GM21619 (cell line): Measurements from ENCODE around the gene VPS35L.
"Not testable (repeated sequence)": the region's sequence is repeated elsewhere in the genome, so short reads cannot be mapped to it uniquely, and the experiment has no call there.

Experiments used
- ATAC-seq: cut with Tn5 transposase; IDR thresholded peaks from one replicate; pipeline ENCODE4 v1.9.1; 2021; ENCODE audit not compliant: unreplicated experiment

Gene VPS35L

DNA sequence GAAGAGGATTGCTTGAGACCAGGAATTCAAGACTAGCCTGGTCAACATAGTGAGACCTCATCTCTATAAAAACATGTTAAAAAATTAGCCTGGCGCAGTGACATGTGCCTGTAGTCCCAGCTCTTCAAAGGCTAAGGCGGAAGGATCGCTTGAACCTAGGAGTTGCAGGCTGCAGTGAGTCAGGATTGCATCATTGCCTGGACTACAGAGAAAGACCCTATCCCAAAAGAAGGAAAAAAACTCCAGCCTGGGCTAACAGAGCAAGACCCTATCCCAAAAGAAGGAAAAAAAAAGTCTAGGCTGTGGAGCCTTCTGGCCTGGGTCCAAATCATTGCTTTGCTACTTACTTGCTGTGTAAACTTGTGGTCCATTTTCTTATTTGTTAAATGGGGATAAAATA lies 26.8 kb upstream of the VPS35L start:
- ATAC-seq, result no peak

DNA sequence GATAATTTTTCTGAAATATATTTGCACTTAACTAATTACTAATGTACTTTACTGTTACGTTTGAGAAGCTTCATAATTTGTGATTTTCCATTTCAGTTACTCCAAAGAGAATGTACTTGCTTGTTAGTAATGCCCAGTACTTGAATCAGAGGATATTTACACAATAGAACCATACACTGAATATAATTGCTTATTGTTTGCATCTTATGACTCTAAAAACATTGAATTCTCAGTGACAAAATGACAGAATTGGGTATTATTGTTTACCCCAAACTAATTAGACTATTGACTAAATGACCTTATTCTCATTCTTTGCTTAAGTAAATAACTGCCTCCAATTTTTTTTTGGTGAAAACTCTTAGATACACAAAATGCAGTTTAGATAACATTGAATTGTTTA lies 22.9 kb upstream of the VPS35L start:
- ATAC-seq, result no peak

DNA sequence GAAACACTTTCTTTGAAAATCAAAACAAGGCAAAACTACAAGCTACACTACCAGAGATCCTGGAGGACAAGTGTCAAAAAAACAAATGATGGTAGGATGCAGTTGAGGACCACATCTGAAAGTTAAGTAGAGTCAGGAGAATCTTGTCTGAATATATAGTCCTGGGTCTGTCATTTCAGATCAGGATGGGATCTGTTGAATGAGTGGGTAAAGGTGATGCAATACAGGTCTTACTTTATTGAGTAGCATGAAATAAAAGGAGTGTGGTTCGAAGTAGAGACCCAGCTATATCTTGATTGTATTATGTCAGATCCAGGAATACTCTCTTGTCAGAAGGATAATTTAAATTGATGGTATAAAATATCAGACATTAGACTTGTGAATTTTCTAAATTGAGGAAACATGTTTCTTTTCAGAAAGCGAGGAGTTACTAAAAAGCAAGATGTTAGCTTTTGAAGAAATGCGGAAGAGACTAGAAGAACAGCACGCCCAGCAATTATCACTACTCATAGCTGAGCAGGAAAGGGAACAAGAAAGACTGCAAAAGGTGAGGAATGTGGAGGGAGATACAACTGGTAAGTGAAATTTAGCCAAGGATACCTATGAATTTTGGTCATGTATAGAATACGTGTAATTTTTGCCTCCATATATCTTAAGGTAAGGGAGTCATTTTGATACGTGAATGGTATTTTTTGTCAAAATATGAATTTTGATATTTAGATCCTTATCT lies 15.1 kb upstream of the VPS35L start:
- no peak for ATAC-seq

DNA sequence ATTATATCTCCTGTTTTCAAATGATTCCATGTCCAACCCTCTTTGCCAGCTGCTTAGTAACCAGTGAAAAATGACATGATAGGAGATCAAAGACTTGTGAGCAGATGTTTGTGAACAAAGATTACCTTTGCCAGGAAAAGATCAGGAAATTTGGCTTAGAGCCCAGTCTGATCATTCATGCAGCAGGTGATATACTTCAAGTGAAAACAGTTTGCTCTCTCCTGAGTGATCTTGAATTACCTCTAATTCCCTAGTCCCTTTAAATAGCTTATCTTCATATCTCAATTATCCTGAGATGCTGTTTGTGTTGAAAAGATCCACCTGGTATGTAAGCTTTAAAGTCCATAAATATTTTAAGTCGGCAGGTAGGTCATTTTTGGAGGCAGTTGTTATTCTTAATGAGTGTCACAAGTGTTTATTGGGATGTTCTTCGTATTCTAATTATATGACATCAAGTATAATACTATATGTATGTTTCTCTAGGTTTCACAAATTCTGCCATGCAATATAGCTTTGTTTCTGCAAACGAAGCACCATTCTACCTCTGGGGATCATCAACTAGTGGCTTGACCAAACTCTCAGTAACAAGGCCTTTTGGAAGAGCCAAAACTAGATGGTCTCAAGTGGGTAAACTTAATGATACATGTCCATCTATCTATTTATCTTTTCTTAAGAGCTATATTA lies 13.2 kb upstream of the VPS35L start:
- no peak for ATAC-seq

DNA sequence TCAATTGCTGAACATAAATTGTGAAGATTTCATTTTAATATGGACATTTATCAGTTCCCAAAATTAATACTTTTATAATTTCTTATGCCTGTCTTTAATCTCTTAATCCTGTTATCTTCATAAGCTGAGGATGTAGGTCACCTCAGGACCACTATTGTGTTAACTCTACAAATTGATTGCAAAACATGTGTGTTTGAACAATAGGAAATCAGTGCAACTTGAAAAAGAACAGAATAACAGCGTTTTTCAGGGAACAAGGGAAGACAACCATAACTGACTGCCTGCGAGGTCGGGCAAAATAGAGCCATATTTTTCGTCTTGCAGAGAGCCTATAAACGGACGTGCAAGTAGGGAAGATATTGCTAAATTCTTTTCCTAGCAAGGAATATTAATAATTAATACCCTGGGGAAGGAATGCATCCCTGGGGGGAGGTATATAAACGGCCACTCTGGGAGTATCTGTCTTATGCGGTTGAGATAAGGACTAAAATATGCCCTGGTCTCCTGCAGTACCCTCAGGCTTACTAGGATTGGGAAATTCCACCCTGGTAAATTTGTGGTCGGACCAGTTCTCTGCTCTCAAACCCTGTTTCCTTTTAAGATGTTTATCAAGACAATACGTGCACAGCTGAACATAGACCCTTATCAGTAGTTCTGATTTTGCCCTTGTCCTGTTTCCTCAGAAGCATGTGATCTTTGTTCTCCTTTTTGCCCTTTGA lies 12.1 kb upstream of the VPS35L start:
- not testable (repeated sequence) for ATAC-seq

DNA sequence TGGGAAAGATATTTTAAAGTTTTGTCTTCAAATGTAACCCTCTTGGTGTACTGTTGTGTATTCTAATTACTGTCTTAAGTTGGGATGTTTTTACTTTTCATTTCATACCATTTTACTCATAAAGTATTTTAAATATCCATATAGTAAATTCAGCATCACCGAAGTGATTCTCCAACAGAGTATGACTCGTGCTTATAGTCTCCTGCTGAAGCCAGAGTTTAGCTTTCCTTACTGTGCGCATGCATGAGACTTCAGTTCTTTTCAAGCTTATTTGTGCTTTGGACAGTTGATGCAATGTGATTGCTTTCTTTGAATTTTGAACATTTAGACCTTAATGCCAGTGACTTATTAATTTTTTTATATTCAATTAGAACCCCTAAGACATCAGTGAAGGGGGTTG lies 7.4 kb upstream of the VPS35L start:
- no peak for ATAC-seq

DNA sequence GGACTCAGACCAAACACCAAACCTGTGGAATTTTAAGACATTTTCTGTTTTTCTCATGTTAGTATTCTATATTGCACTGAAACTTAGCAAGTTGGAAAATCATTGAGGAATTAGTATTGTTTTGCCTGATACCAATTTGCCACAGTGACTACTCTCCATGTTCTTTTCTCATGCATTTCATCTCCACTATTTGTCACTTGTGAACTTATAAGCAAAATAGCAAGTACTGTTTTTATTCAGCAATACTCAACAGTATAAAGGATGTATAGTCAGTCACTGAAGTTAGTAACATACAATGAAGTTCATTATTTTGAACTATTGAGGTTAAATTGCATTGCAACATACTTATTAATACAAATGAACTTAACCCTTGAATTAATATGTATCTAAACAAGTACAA lies 5.8 kb upstream of the VPS35L start:
- ATAC-seq, result no peak

DNA sequence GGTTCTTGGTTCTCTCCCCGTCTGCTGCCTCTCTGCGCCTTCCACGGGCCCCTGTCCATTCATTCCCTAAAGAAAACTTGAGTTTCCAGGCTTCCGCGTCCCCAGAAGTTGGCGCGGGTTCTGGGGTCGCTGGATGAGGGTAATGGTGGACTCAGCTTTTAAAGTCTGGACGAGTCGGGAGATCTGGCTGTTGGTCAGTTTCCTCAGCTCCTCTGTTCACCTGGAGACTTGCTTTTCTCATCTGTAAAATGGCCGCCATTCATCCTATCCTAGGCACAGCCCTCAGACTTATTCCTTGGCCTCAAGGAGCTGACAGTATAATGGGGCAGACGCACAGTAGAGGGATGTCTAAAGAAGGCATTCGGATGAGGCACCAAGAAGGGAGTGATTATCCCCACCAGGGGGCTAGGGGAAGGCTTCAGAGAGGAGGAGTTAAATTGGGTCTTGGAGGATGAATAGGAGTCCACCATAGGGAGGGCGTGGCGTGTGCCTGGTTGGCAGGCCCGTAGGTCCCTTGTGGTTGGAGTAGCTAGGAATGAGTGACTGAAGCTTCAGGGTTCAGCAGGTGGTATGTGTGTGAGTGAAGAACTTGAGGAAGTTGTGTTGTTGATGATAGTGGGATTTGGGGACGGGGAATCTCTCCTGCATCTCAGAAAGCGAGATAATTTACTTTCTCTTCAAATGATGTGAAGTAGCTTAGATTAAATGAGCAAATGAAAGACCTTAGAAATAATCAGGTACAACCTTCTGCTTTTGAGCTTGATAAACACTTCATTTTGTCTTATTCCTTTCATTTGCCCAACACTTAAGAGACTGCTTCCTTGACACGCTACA lies 652 bp downstream of the VPS35L start:
- no peak for ATAC-seq

DNA sequence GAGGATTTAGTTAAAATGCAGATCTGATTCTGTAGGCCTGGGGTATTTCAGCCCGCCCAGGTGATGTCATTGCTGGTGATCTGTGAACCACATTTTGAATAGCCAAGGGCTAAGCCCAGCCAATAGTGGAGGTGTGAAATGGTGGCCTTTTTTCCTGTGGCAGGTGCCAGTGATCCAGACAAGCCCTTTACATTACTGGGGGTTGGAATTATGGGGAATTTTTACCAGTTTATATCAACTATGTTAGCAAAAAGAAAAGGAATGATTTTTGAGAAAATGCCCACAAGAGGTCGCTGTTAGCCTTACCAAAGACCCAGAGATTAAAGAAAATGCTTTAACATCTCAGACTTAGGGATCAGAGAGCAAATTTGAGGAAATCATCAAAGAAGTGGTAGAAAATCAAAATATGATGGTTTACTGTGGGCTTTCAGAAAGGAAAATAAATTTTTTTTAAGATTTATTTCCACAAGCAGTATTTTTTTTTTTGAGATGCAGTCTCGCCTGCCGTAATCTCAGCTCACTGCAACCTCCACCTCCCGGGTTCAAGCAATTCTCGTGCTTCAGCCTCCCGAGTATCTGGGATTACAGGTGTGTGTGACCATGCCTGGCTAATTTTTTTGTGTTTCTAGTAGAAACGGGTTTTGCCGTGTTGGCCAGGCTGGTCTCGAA lies 3.9 kb downstream of the VPS35L start:
- no peak for ATAC-seq

DNA sequence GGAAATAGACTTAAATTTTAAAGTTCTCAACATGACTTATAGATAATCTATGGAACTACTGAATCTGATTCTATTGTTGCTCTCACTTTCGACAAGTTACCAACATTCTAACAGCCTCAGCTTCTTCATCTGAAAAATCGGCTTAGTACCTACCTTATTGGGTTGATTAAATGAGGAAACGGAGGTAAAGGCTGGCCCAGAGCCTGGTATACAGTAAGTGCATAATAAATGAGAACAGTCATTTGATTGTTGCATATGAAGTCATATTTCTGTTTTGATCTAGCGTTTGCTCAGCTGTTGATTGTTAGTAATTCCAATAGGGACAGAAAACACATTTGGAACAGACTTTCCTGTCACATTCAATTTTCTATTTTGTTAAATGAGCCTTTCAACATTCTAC lies 4.6 kb downstream of the VPS35L start:
- no peak for ATAC-seq

DNA sequence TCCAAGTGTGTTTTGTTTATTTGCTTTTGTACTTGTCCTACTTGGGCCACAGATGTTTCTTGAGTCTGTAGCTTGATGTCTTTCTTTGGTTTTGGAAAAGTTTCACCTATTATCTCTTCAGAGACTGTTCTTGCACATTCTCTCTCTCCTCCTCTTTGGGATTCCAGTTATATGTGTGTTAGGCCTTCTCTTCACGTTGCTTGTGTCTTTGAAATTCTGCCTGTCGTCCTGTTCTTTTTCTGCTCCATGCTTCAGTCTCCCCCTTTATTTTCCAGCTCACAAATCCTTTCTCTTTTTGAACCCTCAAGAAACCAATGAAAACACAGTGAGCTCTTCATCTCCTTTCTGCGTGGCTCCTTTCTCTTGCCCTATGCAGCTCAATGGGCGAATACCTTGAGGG lies 7.9 kb downstream of the VPS35L start:
- ATAC-seq, result no peak

DNA sequence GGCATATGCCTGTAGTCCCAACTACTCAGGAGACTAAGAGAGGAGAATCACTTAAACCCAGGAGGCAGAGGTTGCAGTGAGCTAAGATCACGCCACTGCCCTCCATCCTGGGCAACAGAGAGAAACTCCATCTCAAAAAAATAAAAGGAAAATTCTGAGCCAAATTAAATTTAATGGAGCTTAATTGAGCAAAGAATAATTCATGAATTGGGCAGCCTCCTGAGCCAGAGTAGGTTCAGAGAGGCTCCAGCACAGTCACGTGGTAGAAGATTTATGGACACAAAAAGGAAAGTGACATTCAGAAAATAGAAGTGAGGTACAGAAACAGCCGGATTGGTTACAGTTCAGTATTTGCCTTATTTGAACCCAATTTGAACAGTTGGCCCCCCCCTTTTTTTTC lies 10.9 kb downstream of the VPS35L start:
- no peak for ATAC-seq

DNA sequence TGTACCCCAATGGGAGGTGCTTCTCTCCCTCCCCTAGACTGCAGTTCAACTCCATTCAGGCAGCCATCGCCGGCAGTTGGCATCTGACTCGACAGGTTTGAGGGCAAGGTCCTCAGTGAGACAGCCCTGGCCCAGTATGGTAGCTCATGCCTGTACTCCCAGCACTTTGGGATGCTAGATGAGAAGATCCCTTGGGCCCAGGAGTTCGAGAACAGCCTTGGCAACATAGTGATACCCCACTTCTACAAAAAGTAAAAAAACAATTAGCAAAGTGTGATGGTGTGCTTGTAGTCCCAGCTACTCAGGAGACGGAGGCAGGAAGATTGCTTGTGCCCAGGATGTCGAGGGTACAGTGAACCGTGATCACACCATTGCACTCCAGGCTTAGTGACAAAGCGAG lies 12.1 kb downstream of the VPS35L start:
- no peak for ATAC-seq

DNA sequence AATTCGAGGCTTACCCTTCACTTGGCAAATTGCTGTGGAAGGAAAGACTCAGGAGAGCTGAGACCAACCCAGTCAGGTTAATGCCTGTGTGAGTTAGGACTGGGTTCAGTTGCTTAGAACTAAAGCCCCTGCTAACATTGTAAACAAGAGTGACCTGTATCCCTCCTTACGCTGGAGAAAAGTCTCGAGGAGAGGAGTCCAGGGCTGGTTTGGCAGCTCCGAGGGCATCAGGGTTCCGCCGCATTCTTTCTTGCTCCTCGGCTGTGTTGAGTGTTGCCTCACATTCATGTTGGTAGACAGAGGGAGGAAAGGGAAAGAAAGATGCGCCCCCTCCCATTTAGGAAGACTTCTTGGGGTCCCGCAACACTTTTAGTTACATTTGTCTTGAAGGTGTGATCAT lies 18.5 kb downstream of the VPS35L start:
- no peak for ATAC-seq

DNA sequence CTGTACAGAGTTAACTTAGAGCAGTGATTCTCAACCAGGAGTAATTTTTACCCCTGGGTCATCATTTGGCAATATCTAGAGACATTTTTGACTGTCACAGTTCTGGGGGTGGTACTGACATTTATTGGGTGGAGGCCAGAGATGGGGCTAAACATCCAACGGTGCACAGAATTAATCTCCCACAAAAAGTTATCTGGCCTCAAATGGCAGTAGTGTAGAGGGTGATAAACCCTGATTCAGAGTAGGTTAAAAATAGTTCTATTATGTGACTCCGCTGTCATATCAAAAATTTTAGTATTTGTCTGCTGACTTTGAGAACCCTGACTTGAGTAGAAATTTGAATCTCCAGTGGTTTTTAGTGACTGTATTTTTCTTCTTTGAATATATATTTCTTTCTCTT lies 19.1 kb downstream of the VPS35L start:
- no peak for ATAC-seq

DNA sequence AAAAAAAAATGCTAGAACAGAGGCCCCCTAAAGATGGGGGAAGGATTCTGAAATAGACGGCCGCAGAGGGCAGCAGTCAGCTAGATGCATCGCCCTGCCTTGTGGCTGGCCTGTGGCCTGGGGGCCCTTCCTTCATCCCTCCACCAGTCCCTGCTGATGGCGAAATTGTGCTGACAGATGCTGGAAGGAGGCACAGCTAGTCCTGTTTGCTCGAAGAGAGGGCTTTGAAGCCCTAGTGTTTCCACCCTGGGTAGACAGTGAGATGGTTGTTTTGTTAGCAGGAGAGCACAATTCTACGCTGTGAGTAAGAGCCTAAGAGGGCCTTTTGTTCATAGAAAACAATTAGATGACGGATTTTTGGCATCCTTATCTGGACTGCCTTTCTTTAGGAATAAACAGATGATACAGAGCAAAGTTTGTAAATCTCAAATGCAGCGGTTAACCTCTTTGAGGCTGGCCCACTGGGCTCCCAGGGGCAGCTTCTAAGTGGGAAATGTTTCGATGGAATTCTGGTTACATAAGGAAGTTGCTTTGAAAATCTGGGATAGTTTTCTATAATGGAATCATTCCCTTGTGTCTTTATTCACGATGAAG lies 23.0 kb downstream of the VPS35L start:
- ATAC-seq, result no peak

DNA sequence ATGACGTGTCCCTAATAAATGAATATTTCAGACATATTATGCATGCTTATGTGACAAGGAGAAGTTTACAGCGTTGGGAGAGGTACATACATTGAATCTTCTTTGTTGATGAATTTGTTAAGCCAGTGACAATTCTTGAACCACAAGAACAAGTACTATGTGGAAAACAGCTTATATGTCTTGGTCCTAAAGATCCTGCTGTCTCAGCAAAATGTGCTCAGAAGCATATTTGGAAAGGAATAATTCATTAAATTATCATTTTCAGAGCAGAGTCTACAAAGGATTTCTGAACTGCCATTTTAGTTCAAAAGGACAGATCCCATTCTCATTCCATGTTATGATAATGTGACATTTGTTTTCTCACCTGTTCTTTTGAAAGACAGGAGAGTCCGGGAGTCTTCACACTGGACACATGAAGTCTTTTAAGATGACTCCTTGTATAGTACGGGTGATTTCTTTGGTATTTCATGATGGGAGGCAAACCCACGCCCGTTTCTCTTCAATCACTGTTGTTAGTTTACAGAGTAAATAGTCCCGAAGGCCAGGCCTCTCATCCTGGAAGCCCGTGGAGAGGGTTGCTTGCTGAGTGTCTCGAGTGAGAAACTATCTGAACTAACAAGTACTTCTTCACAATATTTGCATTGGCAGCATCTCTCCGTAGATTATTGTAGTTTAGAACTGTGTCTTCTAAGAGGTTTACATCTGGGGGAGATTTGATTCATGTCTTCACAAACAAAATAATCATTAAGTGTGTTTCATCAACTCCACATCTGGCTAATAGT lies 26.7 kb downstream of the VPS35L start:
- no peak for ATAC-seq

DNA sequence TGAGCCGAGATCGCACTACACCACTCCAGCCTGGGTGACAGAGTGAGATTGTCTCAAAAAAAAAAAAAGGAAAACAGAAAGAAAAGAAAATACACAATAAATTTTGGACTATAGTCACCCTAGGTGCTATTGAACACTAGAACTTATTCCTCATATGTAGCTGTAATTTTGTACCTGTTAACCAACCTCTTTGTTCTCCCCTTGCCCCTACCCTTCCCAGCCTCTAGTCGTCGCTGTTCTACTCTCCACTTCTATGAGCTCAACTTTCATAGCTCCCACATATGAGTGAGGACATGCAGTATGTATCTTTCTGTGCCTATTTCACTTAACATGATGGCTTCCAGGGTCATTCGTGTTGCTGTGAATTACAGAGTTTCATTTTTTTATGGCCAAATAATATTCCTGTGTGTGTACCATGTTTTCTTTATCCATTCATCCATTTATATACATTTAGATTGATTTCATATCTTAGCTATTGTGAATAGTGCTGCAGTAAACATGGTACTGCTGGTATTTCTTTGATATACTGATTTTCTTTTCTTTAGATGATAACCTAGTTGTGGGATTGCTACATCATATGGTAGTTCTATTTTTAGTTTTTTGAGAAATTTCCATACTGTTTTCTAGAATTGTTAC lies 28.3 kb downstream of the VPS35L start:
- no peak for ATAC-seq

DNA sequence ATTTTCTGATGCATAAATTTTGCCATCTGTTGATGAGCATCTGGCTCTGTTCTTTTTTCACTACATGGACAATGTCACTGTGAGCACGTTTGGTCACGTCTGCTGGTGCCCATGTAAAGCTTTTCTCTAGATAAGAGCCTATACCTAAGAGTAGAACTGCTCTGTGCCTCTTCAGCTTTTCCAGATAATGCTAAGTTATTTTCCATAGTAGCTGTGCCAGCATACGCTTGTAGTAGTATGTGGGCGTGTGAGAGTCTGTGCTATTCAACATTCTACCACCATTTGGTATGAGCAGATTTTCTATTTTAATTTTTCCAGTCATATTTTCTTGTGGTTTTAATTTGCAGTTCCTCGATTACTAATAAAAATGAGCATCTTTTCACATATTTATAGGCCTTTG lies 33.2 kb downstream of the VPS35L start:
- ATAC-seq, result no peak
